Ramos (cell line): ENCODE measurements around the gene TBC1D16.

ENCODE experiments used
- in situ Hi-C: fragments of 300-500 bp; cut with MboI; formaldehyde crosslinking; loops from one replicate; pipeline ENCODE4 v1.14.3; 2022; ENCODE audit warnings: low sequenced_read_pairs; ENCODE audit not compliant: unreplicated experiment

Gene TBC1D16

GRCh38 chr17:80026359-80027042 is 9.2 kb downstream of the TBC1D16 start:
- in situ Hi-C loops, result no loop called here

GRCh38 chr17:80025796-80026195 is 9.9 kb downstream of the TBC1D16 start:
- in situ Hi-C loops, result no loop called here

DNA sequence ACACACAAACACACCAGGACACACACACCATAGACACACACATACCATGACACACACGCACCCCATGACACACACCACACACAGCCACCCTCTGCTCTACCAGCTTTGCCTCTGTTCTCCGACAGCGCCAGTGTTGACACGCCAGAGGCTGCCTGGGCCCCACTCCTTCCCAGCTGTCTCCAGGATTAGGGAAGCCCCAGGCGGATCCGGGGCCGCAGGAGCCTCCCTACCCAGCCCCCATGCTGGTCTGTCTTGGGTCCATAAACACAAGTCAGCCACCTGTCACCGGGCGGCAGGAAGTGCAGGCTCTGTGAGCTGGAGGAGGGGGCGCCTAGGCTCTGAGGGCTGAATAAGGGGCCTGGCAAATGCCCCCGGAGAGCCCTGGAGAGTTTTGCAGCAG is 10.5 kb downstream of the TBC1D16 start:
- in situ Hi-C loops, result no loop called here

DNA sequence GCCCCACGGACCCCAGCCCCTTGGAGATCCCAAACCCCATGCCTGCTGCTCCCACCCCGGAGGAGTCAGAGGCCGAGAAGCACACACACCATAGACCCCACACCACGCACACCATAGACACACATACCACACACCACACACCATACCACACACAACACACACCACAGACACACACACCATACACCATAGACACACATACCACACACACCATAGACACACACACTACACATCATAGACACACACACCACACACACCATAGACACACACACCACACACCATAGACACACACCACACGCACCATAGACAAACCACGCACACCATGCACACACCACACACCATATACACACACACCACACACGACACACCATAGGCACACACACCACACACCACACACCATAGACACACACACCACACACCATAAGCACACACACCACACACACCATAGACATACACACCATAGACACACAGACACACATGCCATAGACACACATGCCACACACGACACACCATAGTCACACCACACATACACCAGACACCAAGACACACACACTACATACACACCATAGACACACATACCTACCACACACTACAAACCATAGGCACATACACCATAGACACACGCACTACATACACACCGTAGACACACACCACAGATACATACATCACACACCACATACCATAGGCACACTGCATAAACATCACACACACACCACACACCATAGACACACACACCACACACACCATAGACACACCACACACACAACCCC is 11.3 kb downstream of the TBC1D16 start:
- in situ Hi-C loops, result no loop called here

DNA sequence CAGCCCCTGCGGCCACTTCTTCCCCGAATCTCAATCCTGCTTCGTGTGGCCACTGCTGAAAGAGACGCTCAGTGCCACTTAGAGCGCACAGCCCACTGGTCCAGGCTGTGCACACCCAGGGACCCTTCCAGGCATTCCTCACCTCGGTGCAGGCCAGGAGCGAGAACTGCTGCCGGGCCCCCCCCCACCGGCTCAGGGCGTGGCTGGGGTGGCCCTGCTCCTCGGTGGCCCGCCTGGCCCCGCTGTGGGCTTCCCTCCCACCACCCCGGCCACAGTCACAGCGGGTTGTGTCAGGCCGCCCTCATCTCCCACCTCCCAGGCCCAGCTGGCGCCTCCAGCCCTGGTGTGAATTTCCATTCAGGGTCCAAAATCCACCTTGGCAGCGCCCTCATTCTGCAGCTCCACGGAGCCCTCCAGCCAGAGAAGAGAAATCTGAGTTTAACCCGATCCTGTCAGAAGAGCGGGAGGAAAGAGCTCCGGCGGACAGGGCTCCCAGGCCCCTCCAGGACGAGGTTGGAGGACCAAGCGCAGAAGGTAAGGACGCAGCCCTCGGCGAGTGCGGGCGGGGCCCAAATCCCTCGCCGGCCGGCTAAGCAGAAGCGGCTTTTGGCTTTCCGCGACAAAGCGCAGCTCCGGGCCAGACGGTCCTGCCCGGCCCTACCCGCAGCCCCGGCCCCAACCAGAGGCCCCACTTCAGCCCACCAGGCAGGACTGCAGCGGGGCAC is 12.0 kb downstream of the TBC1D16 start:
- in situ Hi-C loops, result no loop called here

- in situ Hi-C loops, result no loop called here
Observed at GRCh38 chr17:80021600-80021999, 14.1 kb downstream of the TBC1D16 start.

DNA sequence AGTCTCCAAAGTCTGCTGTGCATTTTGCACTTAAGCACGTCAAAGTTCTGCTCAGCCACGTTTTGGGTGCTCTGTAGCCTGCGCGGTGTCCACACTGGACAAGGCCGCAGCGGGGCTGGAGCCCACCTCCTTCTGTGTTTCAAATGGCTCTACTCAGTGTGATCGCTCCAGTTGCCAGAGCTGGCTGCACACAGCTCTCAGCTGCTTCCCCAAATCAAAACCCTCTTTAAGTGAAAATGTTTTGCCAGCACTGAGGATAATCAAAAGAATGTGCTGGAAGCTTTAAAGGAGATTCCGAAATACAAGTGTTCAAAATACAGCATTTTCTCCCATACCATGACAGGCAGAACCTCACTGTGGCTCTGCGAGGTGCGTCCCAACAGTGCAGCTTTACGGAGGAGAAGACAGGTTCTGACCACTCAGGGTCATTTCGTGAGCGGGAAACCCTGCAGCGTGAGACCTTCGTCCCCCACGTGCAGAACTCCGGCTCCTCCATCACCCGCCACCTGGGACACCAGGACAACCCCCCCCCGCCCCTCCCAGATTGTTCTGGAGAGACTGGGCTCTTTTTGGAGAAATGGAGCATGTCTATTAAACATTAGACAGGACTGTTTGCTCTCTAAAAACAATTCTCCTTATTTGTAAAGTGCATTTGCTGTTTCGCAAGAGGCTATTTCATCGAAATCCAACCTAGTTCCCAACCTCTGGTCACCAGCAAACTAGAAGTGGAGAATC is 16.6 kb downstream of the TBC1D16 start:
- in situ Hi-C loops, result no loop called here

DNA sequence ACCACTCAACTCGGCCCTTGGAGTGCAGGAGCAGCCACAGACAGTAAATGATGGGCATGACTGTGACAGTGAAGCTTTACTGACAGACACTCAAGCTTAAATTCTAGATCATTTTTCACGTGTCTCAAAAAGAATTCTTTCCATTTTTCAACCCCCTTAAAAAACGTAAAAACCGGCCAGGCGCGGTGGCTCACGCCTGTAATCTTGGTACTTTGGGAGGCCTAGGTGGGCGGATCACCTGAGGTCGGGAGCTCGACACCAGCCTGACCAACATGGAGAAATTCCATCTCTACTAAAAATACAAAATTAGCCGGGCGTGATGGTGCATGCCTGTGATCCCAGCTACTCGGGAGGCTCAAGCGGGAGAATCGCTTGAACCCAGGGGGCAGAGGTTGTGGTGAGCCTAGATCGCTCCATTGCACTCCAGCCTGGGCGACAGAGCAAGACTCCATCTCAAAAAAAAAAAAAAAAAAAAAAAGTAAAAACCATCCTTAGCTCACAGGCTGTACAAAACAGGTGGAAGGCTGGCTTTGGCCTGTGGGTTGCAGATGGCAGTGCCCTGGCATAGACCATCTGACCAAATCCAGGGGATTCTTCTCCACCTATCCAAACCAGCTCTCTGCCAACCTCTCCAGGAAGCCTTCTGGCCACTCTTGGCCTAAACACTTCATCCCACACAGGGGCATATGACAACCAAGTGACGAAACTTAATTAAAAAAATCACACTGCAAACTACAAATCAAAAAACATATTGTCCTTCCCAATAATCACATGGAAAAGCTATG is 18.3 kb downstream of the TBC1D16 start:
- in situ Hi-C loops, result no loop called here

DNA sequence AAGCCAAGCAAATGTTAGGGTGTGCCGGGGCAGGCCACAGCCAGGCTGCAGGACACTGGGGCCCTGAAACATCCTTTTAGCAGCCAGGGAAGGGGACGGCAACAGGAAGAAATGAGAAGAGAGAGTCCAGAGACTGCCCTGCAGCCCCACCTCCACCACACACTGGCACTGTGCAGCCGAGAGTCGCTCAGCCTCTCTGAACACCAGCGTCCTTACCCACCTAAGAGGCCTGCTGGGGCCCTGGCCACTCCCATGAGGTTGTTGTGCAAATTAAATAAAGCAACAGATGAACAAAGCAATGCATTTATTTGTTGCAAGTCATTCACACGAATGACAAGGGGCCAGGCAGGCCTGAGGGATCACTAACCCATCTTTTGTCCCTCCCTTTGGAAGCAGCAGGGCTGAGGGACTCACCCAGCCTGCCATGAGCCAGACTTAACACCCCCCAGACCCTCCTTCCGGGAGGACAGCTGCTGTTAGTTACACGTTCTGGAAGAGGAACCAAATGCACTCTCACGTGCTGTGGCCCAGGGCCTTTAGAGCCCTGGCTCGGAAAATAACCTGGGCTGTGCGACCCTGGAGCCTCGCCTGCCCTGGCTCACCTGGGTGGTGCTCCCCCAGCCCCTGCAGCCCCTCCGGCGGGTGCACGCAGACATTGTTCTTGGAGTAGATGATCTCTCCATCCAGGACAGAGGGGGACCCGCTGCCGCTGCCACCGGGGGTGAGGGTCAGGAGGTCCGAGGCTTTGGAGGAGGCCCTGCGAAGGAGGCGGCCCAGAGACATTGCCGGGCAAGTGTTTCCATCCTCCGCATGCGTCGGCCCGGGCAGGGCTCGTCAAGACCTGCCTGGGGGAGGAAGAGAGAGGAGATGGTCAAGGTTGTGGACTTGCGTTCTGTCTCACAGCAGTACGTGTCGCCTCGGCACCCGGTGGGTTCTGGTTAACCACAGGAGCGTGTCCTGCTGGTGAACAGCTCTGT is 22.6 kb downstream of the TBC1D16 start:
- in situ Hi-C loops, result no loop called here

- in situ Hi-C loops, result no loop called here
Observed at GRCh38 chr17:80011989-80012555, 23.6 kb downstream of the TBC1D16 start.

- in situ Hi-C loops, result no loop called here
Observed at GRCh38 chr17:80010283-80010858, 25.3 kb downstream of the TBC1D16 start.

DNA sequence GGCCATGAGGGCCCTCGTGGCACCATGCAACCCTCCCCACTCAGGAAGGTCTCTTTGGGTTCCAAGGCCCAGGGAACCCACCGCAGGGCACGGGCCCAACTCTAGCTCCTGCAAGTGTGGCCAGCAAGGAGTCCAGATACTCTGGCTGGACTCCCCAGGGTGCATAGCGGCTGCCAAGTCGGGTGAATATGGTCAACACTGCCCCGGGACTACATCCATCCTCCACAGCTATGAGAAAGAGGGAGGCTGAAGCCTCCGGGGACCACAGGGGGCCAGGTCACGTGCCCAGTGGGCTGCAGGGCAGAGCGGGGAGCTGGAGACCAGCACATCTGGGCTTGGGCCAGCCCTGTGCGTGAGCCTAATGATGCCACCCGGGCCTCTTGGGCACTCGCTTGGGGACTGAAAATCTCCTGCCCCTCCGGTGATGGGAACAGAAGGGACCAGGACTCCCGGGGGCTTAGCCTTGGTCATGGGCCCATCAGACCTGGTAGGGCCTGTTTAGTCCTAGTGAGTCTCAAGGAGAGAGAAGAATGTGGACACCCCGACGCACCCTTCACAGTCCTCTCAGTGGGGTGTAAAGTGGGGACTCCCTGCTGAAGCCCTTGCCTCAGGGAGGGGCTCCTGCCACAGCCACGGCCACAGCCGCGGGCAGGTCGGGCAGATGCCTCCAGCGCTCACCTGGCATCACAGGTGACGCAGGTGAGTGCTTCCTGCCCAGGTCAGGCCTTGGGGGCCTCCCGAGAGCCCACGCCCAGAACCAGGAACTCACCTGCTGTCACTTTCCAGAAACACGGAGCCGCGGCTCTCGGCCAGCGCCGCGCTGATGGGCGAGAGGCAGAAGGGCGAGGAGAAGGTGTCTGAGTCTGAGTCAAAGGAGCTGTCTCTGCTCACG is 26.0 kb downstream of the TBC1D16 start:
- in situ Hi-C loops, result no loop called here

DNA sequence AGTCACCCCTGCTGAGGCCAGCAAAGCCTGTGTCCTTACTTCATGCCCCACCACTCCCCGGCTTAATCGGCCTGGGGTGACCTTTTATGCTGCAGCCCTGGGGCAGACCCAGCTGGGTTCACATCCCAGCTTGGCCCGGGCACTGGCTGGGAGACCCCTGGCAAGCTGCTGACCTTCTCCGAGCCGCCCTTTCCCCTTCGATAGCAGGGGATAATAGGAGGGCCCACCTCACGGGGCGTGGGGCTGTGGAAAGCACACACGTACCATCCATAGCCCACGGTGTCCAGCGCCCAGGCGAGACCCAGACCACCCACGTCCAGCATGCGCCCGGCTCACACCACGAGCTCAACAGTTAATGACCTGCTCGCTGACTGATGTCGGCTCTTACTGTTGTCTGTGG is 26.8 kb downstream of the TBC1D16 start:
- in situ Hi-C loops, result no loop called here

GRCh38 chr17:80008383-80008840 is 27.3 kb downstream of the TBC1D16 start:
- in situ Hi-C loops, result no loop called here

GRCh38 chr17:80007939-80008338 is 27.7 kb downstream of the TBC1D16 start:
- in situ Hi-C loops, result no loop called here

DNA sequence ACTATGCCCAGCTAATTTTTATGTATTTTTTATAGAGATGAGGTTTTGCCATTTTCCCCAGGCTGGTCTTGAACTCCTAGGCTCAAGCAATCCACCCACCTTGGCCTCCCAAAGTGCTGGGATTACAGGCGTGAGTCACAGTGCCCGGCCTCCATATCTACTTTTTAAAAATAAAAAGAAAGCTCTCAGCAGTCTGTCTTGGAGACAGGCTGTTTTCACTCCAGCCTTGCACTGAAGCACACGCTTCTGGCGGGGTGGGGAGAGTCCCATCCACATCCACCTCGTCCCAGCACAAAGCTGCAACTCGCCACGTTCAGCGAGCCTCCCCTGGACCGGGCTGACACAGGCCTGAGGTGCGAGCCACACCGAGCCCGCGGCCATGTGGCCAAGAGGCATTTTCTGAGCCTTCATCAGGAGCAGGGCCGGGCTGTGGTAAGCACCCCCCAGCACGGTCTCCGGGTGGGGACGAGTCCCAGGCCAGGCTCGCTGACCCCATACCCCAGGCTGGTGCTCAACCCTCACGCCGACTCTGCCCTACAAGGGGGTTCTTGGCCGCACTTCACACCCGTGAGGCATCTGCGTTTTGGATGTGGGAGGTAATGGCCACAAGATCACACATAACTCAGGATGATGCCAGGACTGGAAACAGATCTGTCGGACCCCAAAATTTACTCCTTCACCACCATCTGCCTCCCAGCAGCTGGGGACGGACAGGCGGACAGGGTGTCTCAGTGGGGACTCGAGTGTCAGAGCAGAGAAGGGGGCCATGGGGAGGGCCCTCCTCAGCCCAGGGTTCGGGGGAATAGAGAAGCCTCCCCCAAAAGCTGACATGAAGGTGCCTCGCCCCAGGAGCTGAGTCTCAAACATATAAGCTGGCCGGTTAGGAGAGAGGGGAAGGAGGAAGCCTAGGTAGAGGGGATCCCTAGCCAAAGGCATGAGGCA is 28.6 kb downstream of the TBC1D16 start:
- in situ Hi-C loops, result no loop called here
